Measurements from ENCODE around the gene SHROOM4.

The SHROOM4 gene

DNA sequence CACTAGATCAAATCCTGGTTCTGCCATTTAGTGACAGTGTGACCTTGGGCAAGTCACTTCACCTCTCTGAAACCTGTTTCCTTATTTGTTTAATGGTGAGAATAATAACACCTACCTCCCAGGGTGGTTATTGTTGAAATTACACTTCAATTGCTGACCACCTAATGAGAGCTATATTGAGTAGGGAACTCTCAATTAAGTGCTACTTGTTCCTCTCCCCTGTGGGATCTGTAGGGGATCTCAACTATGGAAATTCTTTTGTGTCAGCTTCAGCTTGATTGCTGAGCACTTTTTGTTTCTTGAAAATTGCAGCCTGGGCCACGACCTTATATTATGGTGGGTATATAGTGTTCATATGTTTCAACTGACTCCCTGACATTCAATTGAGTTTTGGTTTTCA, 102.1 kb downstream of the SHROOM4 start:
- H3K27ac ChIP-seq = no peak overlapping the region
- TF ChIP-seq, protein P1, sequence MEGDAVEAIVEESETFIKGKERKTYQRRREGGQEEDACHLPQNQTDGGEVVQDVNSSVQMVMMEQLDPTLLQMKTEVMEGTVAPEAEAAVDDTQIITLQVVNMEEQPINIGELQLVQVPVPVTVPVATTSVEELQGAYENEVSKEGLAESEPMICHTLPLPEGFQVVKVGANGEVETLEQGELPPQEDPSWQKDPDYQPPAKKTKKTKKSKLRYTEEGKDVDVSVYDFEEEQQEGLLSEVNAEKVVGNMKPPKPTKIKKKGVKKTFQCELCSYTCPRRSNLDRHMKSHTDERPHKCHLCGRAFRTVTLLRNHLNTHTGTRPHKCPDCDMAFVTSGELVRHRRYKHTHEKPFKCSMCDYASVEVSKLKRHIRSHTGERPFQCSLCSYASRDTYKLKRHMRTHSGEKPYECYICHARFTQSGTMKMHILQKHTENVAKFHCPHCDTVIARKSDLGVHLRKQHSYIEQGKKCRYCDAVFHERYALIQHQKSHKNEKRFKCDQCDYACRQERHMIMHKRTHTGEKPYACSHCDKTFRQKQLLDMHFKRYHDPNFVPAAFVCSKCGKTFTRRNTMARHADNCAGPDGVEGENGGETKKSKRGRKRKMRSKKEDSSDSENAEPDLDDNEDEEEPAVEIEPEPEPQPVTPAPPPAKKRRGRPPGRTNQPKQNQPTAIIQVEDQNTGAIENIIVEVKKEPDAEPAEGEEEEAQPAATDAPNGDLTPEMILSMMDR (conservative IDR thresholded peaks at IDR 0.05) = no peak

DNA sequence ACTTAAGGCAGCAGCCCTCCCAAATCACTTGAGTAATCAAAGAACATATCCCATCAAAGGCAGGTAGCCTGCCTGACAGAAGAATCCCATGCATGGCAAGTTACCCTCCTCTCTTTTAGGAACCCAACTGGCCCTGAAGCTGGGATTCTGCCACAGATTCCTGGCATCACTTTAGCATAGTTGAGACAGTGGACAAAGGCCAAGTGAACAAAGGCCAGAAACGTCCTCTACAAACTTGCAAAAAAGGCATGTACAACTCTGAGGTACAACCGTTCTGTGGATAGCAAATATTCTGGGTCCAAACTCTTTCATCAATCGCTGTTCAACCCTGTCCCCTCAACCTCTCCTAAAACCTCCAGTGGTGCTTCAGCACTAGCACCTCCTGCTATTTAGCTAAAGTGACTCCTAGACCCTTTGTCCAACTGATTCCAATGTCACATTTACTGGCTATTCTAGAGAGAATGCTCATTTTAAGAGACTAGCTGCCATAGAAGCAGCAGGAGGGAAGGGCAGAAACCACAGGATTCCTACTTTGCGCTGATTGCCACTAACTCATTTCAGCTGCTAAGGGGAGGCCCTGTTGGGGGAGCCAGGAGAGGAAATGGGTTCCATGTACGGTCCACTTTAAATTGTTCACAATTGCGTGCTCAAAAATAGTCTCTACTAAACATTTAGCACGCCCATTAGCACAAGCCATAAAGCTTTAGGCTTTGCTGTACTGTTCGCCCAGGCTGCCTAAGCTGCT, 105.9 kb downstream of the SHROOM4 start:
- H3K27ac ChIP-seq = no peak overlapping the region
- TF ChIP-seq, protein P1 (conservative IDR thresholded peaks at IDR 0.05) = no peak

DNA sequence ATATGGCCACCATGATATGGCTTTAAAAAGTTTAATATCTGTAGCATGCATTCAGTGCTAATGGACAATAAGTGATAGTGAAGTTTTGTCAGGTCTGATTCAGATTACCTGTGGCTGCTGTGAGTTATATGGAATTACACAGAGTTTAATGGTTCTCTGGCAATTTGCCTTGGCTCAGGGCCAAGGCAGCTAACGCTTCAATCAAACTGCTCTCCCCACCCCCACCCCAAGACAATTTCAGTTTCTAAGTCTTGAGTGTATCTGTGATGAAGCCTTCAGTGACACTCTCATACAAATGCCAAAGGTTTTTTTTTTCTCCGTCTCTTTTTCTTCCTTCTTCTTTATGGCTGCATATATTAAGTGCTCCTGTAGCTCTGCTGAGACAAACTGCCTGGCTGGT, 106.6 kb downstream of the SHROOM4 start:
- H3K27ac ChIP-seq = no peak overlapping the region
- TF ChIP-seq, protein P1 (conservative IDR thresholded peaks at IDR 0.05) = no peak

DNA sequence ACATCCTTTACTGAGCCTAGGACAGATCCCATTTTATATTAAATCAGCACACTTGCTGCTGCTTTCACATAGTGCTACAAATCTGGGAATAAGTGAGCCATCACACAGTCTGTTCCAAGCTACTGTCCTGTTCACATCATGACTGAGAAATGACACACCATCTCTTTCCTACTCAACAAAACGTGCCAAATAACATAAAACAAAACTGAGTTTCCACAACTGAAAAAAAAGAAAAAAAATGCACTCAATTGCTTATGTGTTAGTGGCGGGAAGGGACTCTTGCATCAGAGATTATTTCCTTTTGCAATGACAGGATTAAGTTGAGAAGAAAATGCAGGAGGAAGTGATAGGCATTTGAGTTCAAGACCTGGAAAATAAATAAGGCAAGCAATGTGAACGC, 109.0 kb downstream of the SHROOM4 start:
- TF ChIP-seq, protein P1 (conservative IDR thresholded peaks at IDR 0.05) = no peak
- no peak overlapping the region for H3K27ac ChIP-seq

DNA sequence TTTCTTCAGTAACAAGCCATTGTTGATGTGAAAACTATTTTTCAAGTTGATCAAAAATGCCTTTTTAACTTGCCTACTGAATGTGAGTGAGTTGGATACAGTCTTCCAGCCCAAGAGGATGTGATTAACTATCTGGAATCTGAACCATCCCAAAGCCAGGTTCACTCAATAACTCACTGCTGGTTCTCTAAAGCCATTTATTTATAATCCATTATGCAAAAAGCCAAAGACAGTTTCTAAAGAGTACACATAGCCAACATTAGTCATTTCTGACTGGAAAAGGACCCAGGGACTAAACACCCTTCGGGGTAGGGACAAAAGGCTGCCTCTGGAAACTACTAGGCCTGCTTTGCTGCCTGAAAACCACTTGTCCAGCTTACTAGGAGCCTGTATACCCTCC, 109.6 kb downstream of the SHROOM4 start:
- no peak overlapping the region for H3K27ac ChIP-seq
- TF ChIP-seq, protein P1 (conservative IDR thresholded peaks at IDR 0.05) = no peak

DNA sequence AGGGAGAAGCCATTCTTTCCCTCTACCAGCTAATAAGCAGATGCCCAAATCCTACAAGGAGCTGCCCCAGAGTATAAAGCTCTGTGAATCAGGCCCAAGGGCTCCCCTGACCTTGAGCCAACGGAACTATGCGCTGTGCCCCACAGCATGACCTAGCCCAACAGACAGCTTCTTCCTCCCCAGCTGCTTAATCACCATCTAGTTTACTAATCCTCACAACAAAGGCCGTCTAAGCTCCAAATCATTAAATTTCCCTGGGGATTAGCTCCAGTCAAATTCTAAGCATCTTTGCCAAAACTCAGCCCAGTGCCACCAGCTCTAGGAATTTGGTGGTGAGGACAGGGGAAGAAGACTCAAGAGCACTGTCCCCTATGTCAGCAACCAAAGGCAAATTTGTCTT, 113.1 kb downstream of the SHROOM4 start:
- H3K27ac ChIP-seq = no peak overlapping the region
- TF ChIP-seq, protein P1 (conservative IDR thresholded peaks at IDR 0.05) = no peak

DNA sequence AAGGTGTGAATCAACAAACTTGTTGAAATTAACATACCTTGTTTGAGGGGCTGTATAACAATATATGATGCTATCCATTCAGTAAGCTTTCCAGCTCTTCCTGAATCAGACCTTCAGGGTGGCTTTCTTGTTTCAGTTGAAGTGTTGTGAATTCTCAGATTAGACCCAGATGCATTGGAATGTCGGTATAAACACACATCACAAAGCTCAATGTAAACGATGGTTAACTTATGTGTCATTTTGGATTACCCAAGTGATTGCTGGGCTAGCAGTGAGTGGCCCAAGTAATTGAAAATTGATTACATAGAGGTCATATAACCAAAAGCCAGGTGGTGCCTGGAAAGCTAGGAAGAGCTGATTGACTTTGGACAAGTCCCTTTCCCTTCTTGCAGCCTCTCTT, 115.0 kb downstream of the SHROOM4 start:
- TF ChIP-seq, protein P1 (conservative IDR thresholded peaks at IDR 0.05) = no peak
- H3K27ac ChIP-seq = no peak overlapping the region

Data from VCaP (cell line).